HCT116 (cell line): ENCODE measurements around the gene ASPG. TPM values are rescaled to one million over a fixed set of nuclear protein-coding genes. Genes with fewer than 3 reads are reported as not detected.

Experiments
- ATAC-seq: fragments of 200-7000 bp; cut with Tn5 transposase; 2 replicates; pipeline ENCODE4 v1.9.1; 2020; ENCODE audit warnings: mild to moderate bottlenecking, moderate library complexity
- BruUV-seq: library from RNA; stranded (reverse); fragments of 400-500 nt; replicated peaks from 2 replicates; lab custom pipeline; 2021; lab: Mats Ljungman, UMichigan
- CTCF ChIA-PET: fragments of 300-600 bp; sonication (Branson Sonifier 250); formaldehyde crosslinking; loops from one replicate; lab custom pipeline; 2021; ENCODE audit warnings: antibody characterized with exemption; lab: Charles Lee
- POLR2A ChIA-PET: fragments of 300-600, 350-600 bp; sonication (Branson Sonifier 250); formaldehyde crosslinking; loops from one replicate; lab custom pipeline; 2021; ENCODE audit warnings: antibody characterized with exemption; lab: Charles Lee
- RAD21 ChIA-PET, 2 experiments: fragments of 300-600 bp; sonication (Branson Sonifier 250); formaldehyde crosslinking; loops; one replicate each; lab custom pipeline; 2023; ENCODE audit warnings: low total read pairs in 2 of 2; ENCODE audit not compliant: uncharacterized antibody in 2 of 2, unreplicated experiment in 2 of 2, low non-redundant PET in 1 of 2; lab: Charles Lee
- DNase-seq: peaks from one replicate; pipeline ENCODE4 v3.0.0-alpha.2; 2010; ENCODE audit warnings: low read depth, low spot score
- H2AFZ ChIP-seq: fragments of 200-600 bp; shearing (Covaris generic), sonication (generic); 2 replicates; pipeline ENCODE4 v1.6.1; 2017; ENCODE audit warnings: low read depth, mixed run types, mixed read lengths, antibody characterized with exemption, low read length; ENCODE audit not compliant: poor library complexity, severe bottlenecking
- H3K27ac ChIP-seq: 2 replicates; pipeline ENCODE4 v1.5.1; 2012; ENCODE audit warnings: low read depth, low read length
- H3K27me3 ChIP-seq: fragments of 200-600 bp; sonication (generic); 2 replicates; pipeline ENCODE4 v1.6.1; 2016; ENCODE audit warnings: mixed run types, low read length, mixed read lengths; ENCODE audit not compliant: insufficient read depth
- H3K36me3 ChIP-seq, 2 experiments: fragments of 200-500 bp in 1 of 2; fragments of 200-600 bp in 1 of 2; sonication (Bioruptor generic) in 1 of 2; sonication (generic) in 1 of 2; 2 replicates each; pipeline versions ENCODE4 v1.5.1 to v1.6.1; 2014 to 2016; ENCODE audit warnings: low read length in 2 of 2, inconsistent platforms in 1 of 2, mixed read lengths in 1 of 2, mixed run types in 1 of 2; ENCODE audit not compliant: insufficient read depth in 2 of 2, control insufficient read depth in 1 of 2
- H3K4me1 ChIP-seq, 2 experiments: fragments of 200-600 bp in 1 of 2; sonication (generic) in 1 of 2; 2 replicates each; pipeline versions ENCODE4 v1.5.1 to v1.6.1; 2012 to 2017; ENCODE audit warnings: low read length in 2 of 2, inconsistent platforms in 1 of 2, mild to moderate bottlenecking in 1 of 2, mixed read lengths in 1 of 2, mixed run types in 1 of 2, moderate library complexity in 1 of 2; ENCODE audit not compliant: insufficient read depth in 2 of 2, control insufficient read depth in 1 of 2
- H3K4me2 ChIP-seq: fragments of 200-600 bp; sonication (generic); 2 replicates; pipeline ENCODE4 v1.6.1; 2017; ENCODE audit warnings: mixed run types, low read length, mixed read lengths
- H3K4me3 ChIP-seq, 2 experiments: fragments of 200-600 bp in 1 of 2; sonication (generic) in 1 of 2; replicated peaks in 1 of 2; 2 replicates each; pipeline ENCODE4 v1.5.1; 2011 to 2016; ENCODE audit warnings: low read length in 2 of 2, control low read depth in 1 of 2, low read depth in 1 of 2, mild to moderate bottlenecking in 1 of 2, mixed read lengths in 1 of 2, mixed run types in 1 of 2
- H3K79me2 ChIP-seq: fragments of 200-600 bp; sonication (generic); 2 replicates; pipeline ENCODE4 v1.6.1; 2017; ENCODE audit warnings: mild to moderate bottlenecking, mixed run types, low read length, moderate library complexity, mixed read lengths; ENCODE audit not compliant: insufficient read depth
- H3K9ac ChIP-seq: fragments of 200-600 bp; sonication (generic); 2 replicates; pipeline ENCODE4 v1.6.1; 2016; ENCODE audit warnings: low read length, mixed read lengths
- H3K9me2 ChIP-seq: fragments of 200-600 bp; sonication (generic), shearing (Covaris generic); 2 replicates; pipeline ENCODE4 v1.6.1; 2017; ENCODE audit warnings: mixed run types, mild to moderate bottlenecking, moderate library complexity; ENCODE audit not compliant: insufficient read depth
- H3K9me3 ChIP-seq, 2 experiments: fragments of 200-500 bp in 1 of 2; fragments of 200-600 bp in 1 of 2; sonication (Bioruptor generic) in 1 of 2; sonication (generic) in 1 of 2; 2 replicates each; pipeline ENCODE4 v1.6.1; 2014 to 2017; ENCODE audit warnings: low read length in 2 of 2, mixed read lengths in 2 of 2, inconsistent platforms in 1 of 2, low read depth in 1 of 2, mild to moderate bottlenecking in 1 of 2, mixed run types in 1 of 2, moderate library complexity in 1 of 2; ENCODE audit not compliant: control insufficient read depth in 1 of 2, insufficient read depth in 1 of 2
- H4K20me1 ChIP-seq: fragments of 200-600 bp; sonication (generic), shearing (Covaris generic); 2 replicates; pipeline ENCODE4 v1.6.1; 2017; ENCODE audit warnings: mixed run types, mild to moderate bottlenecking, moderate library complexity; ENCODE audit not compliant: insufficient read depth
- CBX3 ChIP-seq: IDR thresholded peaks from 2 replicates; pipeline ENCODE4 v1.6.1; 2012; ENCODE audit warnings: low read depth
- CEBPB ChIP-seq: IDR thresholded peaks from 2 replicates; pipeline ENCODE4 v1.6.1; 2012; ENCODE audit warnings: low read depth
- CTCF ChIP-seq, 3 experiments: fragments of 200-600 bp in 1 of 3; sonication (generic) in 1 of 3; IDR thresholded peaks in 2 of 3; conservative IDR thresholded peaks in 1 of 3; 2 replicates each; pipeline ENCODE4 v1.5.1; 2012 to 2017; ENCODE audit warnings: low read depth in 2 of 3, low read length in 2 of 3, antibody characterized with exemption in 1 of 3, borderline replicate concordance in 1 of 3, control low read depth in 1 of 3, mild to moderate bottlenecking in 1 of 3, mixed read lengths in 1 of 3, mixed run types in 1 of 3, moderate library complexity in 1 of 3; ENCODE audit not compliant: insufficient read depth in 1 of 3
- ELF1 ChIP-seq: IDR thresholded peaks from 2 replicates; pipeline ENCODE4 v1.6.1; 2012; ENCODE audit warnings: low read depth, borderline replicate concordance
- EZH2 ChIP-seq: fragments of 200-600 bp; sonication (generic); IDR thresholded peaks from 2 replicates; pipeline ENCODE4 v1.6.1; 2017; ENCODE audit warnings: antibody characterized with exemption, mixed run types
- EZH2phosphoT487 ChIP-seq: fragments of 200-600 bp; IDR thresholded peaks from 2 replicates; pipeline ENCODE4 v1.6.1; 2018; ENCODE audit warnings: antibody characterized with exemption, borderline replicate concordance
- FOSL1 ChIP-seq: IDR thresholded peaks from 2 replicates; pipeline ENCODE4 v1.6.1; 2012; ENCODE audit warnings: low read depth
- JUND ChIP-seq: IDR thresholded peaks from 2 replicates; pipeline ENCODE4 v1.6.1; 2012
- POLR2A ChIP-seq: IDR thresholded peaks from 2 replicates; pipeline ENCODE4 v1.7.0; 2011; ENCODE audit warnings: borderline replicate concordance; ENCODE audit not compliant: insufficient read depth, insufficient read length; ENCODE audit errors: extremely low read depth
- POLR2AphosphoS5 ChIP-seq: IDR thresholded peaks from 2 replicates; pipeline ENCODE4 v1.6.1; 2011; ENCODE audit warnings: mild to moderate bottlenecking, low read depth, low read length, moderate library complexity
- RAD21 ChIP-seq: IDR thresholded peaks from 2 replicates; pipeline ENCODE4 v1.6.1; 2012; ENCODE audit warnings: low read depth, mild to moderate bottlenecking
- REST ChIP-seq: IDR thresholded peaks from 2 replicates; pipeline ENCODE4 v1.6.1; 2012; ENCODE audit warnings: low read depth
- SIN3A ChIP-seq: IDR thresholded peaks from 2 replicates; pipeline ENCODE4 v1.6.1; 2012; ENCODE audit warnings: low read depth
- SRF ChIP-seq: IDR thresholded peaks from 2 replicates; pipeline ENCODE4 v1.6.1; 2012; ENCODE audit warnings: low read depth
- TCF7L2 ChIP-seq: IDR thresholded peaks from 2 replicates; pipeline ENCODE4 v1.7.0; 2011; ENCODE audit warnings: borderline replicate concordance, inconsistent platforms; ENCODE audit not compliant: insufficient read depth, insufficient read length; ENCODE audit errors: extremely low read depth
- YY1 ChIP-seq: IDR thresholded peaks from 2 replicates; pipeline ENCODE4 v1.6.1; 2011; ENCODE audit warnings: low read length, low read depth, moderate library complexity, mild to moderate bottlenecking; ENCODE audit not compliant: insufficient replicate concordance; ENCODE audit errors: extremely low read depth
- ZBTB33 ChIP-seq: IDR thresholded peaks from 2 replicates; pipeline ENCODE4 v1.6.1; 2011; ENCODE audit warnings: mild to moderate bottlenecking, low read length, moderate library complexity; ENCODE audit not compliant: insufficient replicate concordance; ENCODE audit errors: extremely low read depth
- ZFX ChIP-seq: fragments of 450-650 bp; IDR thresholded peaks from 2 replicates; pipeline ENCODE4 v1.6.1; 2017
- ZNF274 ChIP-seq: fragments of 200-500 bp; sonication (Bioruptor generic); IDR thresholded peaks from 2 replicates; pipeline ENCODE4 v1.6.1; 2014; ENCODE audit warnings: mild to moderate bottlenecking, low read depth, low read length, inconsistent platforms
- intact Hi-C: fragments of 100-400 bp; cut with micrococcal nuclease; formaldehyde crosslinking; loops from 2 replicates; pipeline ENCODE4 v1.10.0; 2022
- total RNA-seq: library from RNA; stranded (reverse); gene quantifications from one replicate; pipeline ENCODE4 v1.2.1, GENCODE V29; 2021; ENCODE audit not compliant: unreplicated experiment

Gene ASPG
- total RNA-seq, 1 experiment from 2014 or later, result not detected

- no peak for DNase-seq
Observed at GRCh38 chr14:104041430-104042104, 43.9 kb upstream of the ASPG start.

More at GRCh38 chr14:104041430-104042104, 43.9 kb upstream of the ASPG start:
- no peaks in the 10 kb centered on the region for H3K27me3 ChIP-seq
- no peak overlapping the region for H3K4me3 ChIP-seq
- no peaks in the 10 kb centered on the region for H4K20me1 ChIP-seq
- H3K79me2 ChIP-seq, result no peaks in the 10 kb centered on the region
- ATAC-seq, result no peak
- RAD21 ChIA-PET, result no interaction called here
- POLR2A ChIA-PET, result no interaction called here
- H3K9me3 ChIP-seq, result no peaks in the 10 kb centered on the region
- no TSS peak for BruUV-seq
- no peaks in the 10 kb centered on the region for H3K9me2 ChIP-seq
- H3K27ac ChIP-seq, result no peak overlapping the region
- H3K9ac ChIP-seq, result no peak overlapping the region
- no peaks in the 10 kb centered on the region for H3K36me3 ChIP-seq
- CTCF ChIA-PET, result no interaction called here
- TF ChIP-seq FOSL1, result no peak
- TF ChIP-seq CTCF (IDR thresholded peaks at IDR 0.05 in 2 of 3, conservative IDR thresholded peaks at IDR 0.05 in 1 of 3; ENCODE audit: borderline replicate concordance in 1 of 3, insufficient read depth in 1 of 3, low read depth in 2 of 3, low read length in 2 of 3), result no peak
- no peak for TF ChIP-seq TCF7L2
- no peak for TF ChIP-seq ELF1
- TF ChIP-seq SIN3A, result no peak
- TF ChIP-seq CEBPB, result no peak
- TF ChIP-seq REST, result no peak
- TF ChIP-seq ZFX, result no peak
- no peak for TF ChIP-seq EZH2phosphoT487
- no peak for TF ChIP-seq ZNF274
- TF ChIP-seq RAD21, result no peak
- no peak for TF ChIP-seq SRF
- no peak for TF ChIP-seq ZBTB33
- TF ChIP-seq POLR2AphosphoS5, result no peak
- TF ChIP-seq EZH2, result no peak
- no peak for TF ChIP-seq POLR2A
- no peak for TF ChIP-seq YY1
- TF ChIP-seq JUND, result no peak
- TF ChIP-seq CBX3, result no peak
- no peak overlapping the region for H2AFZ ChIP-seq
- no peak overlapping the region for H3K4me2 ChIP-seq
- intact Hi-C loops, result no loop called here
- no peaks in the 10 kb centered on the region for H3K4me1 ChIP-seq
